Glutamatergic neuron (in vitro differentiated cells): ENCODE data around the gene PTPRN2. TPM values are rescaled to one million over a fixed set of nuclear protein-coding genes. Genes with fewer than 3 reads are reported as not detected.
A peak's percentile ranks its signal among the peaks of the same experiment; 100 is the strongest.
"Not testable (repeated sequence)": the region's sequence is repeated elsewhere in the genome, so short reads cannot be mapped to it uniquely, and the experiment has no call there.

Experiments used
- DNase-seq: peaks from one replicate; pipeline ENCODE4 v3.0.0; 2022
- H3K27ac Mint-ChIP-seq: one replicate; pipeline ENCODE4 v1.8.0; 2020; ENCODE audit warnings: mild to moderate bottlenecking, mixed read lengths, inconsistent platforms; ENCODE audit not compliant: unreplicated experiment
- H3K27me3 Mint-ChIP-seq: one replicate; pipeline ENCODE4 v1.8.0; 2020; ENCODE audit warnings: mild to moderate bottlenecking, moderate library complexity, mixed read lengths, inconsistent platforms; ENCODE audit not compliant: unreplicated experiment
- H3K36me3 Mint-ChIP-seq: one replicate; pipeline ENCODE4 v1.8.0; 2020; ENCODE audit warnings: mild to moderate bottlenecking, mixed read lengths, inconsistent platforms; ENCODE audit not compliant: unreplicated experiment
- H3K4me1 Mint-ChIP-seq: one replicate; pipeline ENCODE4 v1.8.0; 2020; ENCODE audit warnings: mild to moderate bottlenecking, low read depth, mixed read lengths, inconsistent platforms; ENCODE audit not compliant: unreplicated experiment
- H3K4me3 Mint-ChIP-seq: one replicate; pipeline ENCODE4 v1.8.0; 2020; ENCODE audit warnings: mild to moderate bottlenecking, mixed read lengths, inconsistent platforms; ENCODE audit not compliant: unreplicated experiment
- H3K9me3 Mint-ChIP-seq: one replicate; pipeline ENCODE4 v1.8.0; 2020; ENCODE audit warnings: mild to moderate bottlenecking, moderate library complexity, mixed read lengths, inconsistent platforms; ENCODE audit not compliant: unreplicated experiment
- long read RNA-seq: library from polyadenylated mRNA; unstranded; transcript quantifications from one replicate; pipeline ENCODE4 v2.0.0, GENCODE V29; 2020; ENCODE audit not compliant: unreplicated experiment
- total RNA-seq: library from RNA; stranded (reverse); fragmentation: NEBNext Ultra II Directional; extraction: Animal tissue kit (Norgen Biotek cat#: 25700); gene quantifications from one replicate; pipeline ENCODE4 v1.2.1, GENCODE V29; 2021; ENCODE audit not compliant: unreplicated experiment
- TF ChIP-seq, protein P1 (sequence below): fragments of 200-600 bp; sonication (generic); IDR thresholded peaks from one replicate; pipeline ENCODE4 v1.5.0; 2021; ENCODE audit not compliant: partially characterized antibody, unreplicated experiment

The PTPRN2 gene
- 49.0 TPM for total RNA-seq
- long read RNA-seq, partial matches to known transcripts: 3 of 13 reads
- long read RNA-seq, other reads (novel, unspliced or antisense): 10 of 13 reads

DNA sequence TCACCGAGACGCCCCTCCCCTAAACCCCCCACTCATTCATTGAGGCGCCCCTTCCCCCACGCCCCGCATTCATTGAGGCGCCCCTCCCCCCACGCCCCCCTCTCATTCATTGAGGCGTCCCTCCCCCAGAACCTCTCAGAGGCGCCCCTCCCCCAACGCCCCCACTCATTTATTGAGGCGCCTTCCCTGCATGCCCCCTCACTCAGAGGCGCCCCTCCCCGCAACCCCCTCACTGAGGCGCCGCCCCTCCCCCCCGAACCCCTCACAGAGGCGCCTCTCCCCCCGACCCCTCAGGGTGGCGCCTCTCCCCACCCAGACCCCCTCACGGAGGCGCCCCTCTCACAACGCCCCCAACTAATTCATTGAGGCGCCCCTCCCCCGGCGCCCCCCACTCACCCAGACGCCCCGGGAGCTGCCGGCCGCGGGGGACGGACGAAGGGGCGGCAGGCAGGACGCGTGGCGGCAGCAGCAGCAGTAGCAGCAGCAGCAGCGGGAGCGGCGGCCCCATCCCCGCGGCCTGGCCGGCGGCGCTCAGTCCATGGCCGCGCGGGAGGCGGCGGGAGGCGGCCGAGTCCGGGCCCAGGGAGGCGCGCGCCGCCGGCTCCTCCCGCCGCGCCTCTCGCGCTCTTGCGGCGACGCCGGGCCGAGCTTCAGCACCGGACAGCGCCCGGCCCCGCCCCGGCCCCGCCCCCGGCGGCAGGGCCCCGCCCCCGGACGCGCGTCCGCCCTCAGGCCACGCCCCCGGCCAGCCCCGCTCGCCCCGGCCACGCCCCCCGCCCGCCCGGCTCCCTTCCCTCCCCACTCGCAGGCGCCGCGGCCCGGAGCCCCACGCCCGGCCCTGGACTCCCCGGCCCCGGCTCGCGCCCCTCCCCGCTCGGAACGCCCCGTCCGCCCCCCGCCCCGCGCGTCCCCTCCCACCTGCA lies at the start of gene PTPRN2:
Gene PTPRN2 (minus strand): TSS at position 662 of the 923 bp plus-strand sequence.
- TF ChIP-seq, protein P1, sequence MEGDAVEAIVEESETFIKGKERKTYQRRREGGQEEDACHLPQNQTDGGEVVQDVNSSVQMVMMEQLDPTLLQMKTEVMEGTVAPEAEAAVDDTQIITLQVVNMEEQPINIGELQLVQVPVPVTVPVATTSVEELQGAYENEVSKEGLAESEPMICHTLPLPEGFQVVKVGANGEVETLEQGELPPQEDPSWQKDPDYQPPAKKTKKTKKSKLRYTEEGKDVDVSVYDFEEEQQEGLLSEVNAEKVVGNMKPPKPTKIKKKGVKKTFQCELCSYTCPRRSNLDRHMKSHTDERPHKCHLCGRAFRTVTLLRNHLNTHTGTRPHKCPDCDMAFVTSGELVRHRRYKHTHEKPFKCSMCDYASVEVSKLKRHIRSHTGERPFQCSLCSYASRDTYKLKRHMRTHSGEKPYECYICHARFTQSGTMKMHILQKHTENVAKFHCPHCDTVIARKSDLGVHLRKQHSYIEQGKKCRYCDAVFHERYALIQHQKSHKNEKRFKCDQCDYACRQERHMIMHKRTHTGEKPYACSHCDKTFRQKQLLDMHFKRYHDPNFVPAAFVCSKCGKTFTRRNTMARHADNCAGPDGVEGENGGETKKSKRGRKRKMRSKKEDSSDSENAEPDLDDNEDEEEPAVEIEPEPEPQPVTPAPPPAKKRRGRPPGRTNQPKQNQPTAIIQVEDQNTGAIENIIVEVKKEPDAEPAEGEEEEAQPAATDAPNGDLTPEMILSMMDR: no peak
- peak; percentile 84 for DNase-seq
- peaks cover 3% of the 10 kb centered on the region for H3K9me3 Mint-ChIP-seq
- H3K36me3 Mint-ChIP-seq: peaks cover 4% of the 10 kb centered on the region
- no peak within 1 kb of the TSS for H3K27ac Mint-ChIP-seq
- H3K27me3 Mint-ChIP-seq: peaks cover 30% of the 10 kb centered on the region
- no peak within 1 kb of the TSS for H3K4me3 Mint-ChIP-seq
- H3K4me1 Mint-ChIP-seq: peaks cover 15% of the 10 kb centered on the region

DNA sequence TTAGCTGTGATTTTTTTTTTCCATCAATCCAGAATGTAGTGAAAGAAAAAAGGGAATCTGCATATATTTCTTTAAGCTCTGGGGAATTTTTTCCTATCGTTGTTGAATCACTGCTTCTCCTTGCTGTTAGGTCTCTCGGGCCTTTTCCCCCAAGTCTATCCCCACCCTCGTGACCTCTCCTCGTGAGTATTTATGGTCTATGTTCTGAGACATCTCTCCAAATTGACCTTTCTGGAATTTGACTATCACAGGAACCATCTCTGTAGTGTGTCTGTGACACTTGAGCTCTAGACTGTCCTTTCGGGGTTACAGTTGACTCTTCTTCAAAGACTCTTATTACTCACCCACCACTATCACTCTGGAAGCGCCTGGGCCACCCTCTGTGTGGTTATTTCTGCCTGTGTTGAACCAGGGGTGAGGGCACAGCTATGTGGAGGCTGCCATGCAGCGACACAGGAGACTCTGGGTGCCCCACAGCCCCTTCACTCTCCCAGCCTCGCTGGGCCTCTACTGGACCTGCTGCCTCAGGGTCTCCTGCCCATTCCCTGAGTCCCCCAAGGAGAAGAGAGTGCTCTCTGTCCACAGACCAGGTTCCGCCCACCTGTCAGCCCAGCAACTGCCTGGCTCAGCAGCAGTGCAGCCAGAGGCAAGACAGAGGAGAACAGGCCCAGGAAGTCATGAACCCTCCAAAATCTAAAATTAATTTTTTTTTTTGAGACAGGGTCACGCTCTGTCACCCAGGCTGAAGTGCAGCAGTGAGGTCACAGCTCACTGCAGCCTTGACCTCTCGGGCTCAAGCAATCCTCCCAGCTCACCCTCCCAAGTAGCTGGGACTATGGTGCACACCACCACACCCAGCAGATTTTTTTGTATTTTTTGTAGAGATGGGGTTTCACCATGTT lies 45.7 kb upstream of the PTPRN2 start:
- no peak overlapping the region for H3K4me3 Mint-ChIP-seq
- DNase-seq: no peak
- no peak overlapping the region for H3K27ac Mint-ChIP-seq
- peaks cover 3% of the 10 kb centered on the region for H3K4me1 Mint-ChIP-seq
- TF ChIP-seq, protein P1: no peak
- no peaks in the 10 kb centered on the region for H3K36me3 Mint-ChIP-seq
- no peaks in the 10 kb centered on the region for H3K9me3 Mint-ChIP-seq
- H3K27me3 Mint-ChIP-seq: peaks cover 1% of the 10 kb centered on the region

DNA sequence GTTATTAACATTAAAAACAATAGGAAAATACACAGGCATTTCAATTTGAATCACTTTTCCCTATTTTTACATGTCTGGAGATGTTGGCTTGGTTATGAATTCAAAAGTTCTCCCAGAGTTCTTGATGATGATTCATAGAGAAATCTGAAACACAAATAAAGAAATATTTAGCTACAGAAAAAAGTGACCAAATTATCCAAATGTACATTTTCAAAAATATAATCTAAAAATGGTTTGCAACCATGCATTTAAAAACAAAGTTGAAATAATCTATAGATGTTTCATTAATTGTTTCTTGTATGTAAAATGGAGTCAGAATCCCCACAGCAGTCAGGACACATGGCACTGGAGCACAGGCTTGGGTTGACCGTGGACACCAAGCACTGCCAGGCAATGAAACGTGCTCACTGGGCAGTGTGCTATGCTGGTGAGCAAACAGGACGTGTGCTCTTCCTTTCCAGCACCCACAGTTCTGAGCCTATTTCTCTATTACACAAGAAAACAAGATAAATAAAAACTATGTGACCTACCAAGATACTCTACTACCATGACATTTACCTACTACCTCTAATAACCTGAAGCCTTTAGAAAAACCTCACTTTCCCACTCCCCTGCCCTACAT lies 44.1 kb upstream of the PTPRN2 start:
- Mint-ChIP-seq H3K27ac (no peak overlapping the region), H3K9me3 (peaks cover 1% of the 10 kb centered on the region), H3K27me3 (peaks cover 1% of the 10 kb centered on the region), H3K4me3 (no peak overlapping the region), H3K36me3 (no peaks in the 10 kb centered on the region), H3K4me1 (peaks cover 3% of the 10 kb centered on the region)
- no peak for DNase-seq
- TF ChIP-seq, protein P1: no peak

DNA sequence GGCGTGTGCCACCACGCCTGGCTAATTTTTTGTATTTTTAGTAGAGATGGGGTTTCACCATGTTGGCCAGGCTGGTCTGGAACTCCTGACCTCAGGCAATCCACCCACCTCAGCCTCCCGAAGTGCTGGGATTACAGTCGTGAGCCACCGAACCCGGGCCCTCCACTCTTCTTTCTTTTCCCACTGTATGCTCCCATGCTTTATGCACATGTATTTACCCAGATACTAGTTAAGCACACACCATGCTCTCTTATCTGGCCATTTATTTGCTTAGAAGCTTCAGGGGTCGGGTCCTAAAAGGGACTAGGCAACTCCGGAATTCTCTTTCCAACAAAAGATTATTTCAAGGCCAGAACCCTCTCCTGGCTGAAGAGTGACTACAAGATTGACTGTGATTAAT lies 38.7 kb upstream of the PTPRN2 start:
- not testable (repeated sequence) for H3K4me1 Mint-ChIP-seq, H3K9me3 Mint-ChIP-seq, H3K36me3 Mint-ChIP-seq, H3K27ac Mint-ChIP-seq, DNase-seq, H3K4me3 Mint-ChIP-seq, H3K27me3 Mint-ChIP-seq

DNA sequence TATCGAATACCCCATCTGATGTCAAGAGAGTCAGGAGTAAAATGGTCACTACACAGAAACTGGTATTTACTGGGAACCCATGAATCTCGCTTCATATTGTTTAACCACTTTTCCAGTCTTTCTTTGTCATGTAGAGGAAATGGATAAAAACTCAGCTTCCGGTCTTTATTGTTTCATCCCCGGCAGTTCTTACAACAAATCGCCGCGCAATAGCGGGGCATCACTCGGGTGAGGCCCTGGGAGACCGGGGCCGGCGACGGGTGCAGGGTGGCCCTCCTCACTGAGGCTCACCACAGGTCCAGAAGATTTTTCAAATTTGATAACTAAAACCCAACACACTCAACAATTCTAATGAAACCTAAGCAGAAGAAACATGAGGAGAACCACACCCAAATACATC lies 35.6 kb upstream of the PTPRN2 start:
- H3K36me3 Mint-ChIP-seq: no peaks in the 10 kb centered on the region
- H3K27ac Mint-ChIP-seq: no peak overlapping the region
- H3K4me1 Mint-ChIP-seq: no peaks in the 10 kb centered on the region
- no peak overlapping the region for H3K4me3 Mint-ChIP-seq
- TF ChIP-seq, protein P1: no peak
- H3K9me3 Mint-ChIP-seq: peaks cover 1% of the 10 kb centered on the region
- H3K27me3 Mint-ChIP-seq: no peaks in the 10 kb centered on the region
- no peak for DNase-seq
